ENCODE measurements around the gene TNS2.

The TNS2 gene

DNA sequence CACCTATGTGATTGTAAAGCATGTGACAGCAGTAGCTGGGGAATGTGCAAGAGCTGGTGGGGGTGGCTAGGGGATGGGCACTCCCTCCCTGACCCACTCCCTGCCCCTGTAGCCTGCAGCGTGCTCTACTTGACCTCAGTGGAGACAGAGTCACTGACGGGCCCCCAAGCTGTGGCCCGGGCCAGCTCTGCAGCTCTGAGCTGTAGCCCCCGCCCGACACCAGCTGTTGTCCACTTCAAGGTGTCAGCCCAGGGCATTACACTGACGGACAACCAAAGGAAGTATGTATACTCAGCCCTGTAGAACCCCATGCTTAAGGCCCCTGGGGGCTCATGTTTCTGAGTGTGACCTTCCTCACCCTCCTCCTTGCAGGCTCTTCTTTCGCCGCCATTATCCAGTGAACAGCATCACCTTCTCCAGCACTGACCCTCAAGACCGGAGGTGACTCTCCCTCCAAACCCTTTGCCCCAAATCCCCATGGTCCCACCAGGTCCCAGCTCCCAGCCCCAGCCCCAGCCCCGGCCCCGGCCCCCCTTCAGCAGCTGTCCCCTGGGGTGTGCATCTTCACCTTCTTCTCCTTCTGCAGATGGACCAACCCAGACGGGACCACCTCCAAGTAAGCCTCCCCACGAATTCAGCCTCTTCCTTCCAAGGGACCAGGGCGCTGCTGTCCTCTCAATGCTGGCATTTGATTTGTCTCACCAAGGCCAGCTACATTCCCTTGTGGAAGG is 13.3 kb downstream of the TNS2 start:
- no peak for TF ChIP-seq Cebpa-rat (IDR thresholded peaks at IDR 0.05)
- peaks cover 26% of the 10 kb centered on the region for H3K4me1 ChIP-seq
- no peak overlapping the region for H3K9ac ChIP-seq
- peaks cover 24% of the 10 kb centered on the region for H3K36me3 ChIP-seq
- no peaks in the 10 kb centered on the region for H3K9me3 ChIP-seq
- H3K27ac ChIP-seq: no peak overlapping the region
- no peaks in the 10 kb centered on the region for H4K20me1 ChIP-seq
- peak overlapping the region; percentile 39; the same call in 1 of the 2 replicates for H3K4me2 ChIP-seq
- H3K27me3 ChIP-seq: no peaks in the 10 kb centered on the region
- H3K4me3 ChIP-seq: no peak overlapping the region

DNA sequence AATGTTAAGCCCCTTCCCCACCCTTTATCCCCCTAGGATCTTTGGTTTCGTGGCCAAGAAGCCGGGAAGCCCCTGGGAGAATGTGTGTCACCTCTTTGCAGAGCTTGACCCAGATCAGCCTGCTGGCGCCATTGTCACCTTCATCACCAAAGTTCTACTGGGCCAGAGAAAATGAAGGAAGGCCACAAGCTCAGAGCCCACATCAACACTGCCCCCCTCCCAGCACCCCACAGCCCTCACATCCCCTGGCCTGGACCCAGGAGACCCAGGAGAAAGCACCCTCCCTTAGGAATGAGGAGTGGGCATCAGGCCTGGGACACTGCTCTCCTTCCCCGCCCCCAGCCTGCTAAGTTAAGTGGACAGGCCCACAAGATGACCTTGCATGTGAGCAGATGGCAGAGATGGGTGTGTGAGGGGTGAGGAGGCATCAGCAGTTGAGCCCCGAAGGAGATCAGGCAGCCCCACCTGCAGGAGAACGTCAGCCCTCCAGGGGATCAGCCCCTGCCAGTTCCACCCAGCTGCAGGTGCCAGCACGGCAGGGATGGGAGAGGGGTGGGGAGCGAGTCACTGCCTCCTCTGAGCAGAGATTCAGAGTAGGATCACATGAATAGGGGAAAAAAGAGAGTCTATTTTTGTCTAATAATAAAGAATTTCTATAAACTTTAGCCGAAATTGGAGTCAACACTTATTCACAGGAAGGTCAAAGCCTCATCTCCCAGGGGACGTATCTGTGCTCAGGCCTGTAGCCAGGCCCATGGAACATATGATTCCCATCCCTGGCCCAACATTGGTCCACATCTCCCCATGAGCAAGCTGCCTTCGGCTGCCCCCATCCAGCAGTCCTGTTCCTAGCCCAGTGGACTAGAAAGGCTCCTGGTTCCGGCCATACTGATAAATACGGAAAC is 14.1 kb downstream of the TNS2 start:
- Histone ChIP-seq H3K27me3 (no peaks in the 10 kb centered on the region), H3K9me3 (no peaks in the 10 kb centered on the region), H3K9ac (no peak overlapping the region), H3K27ac (0 out of 2 replicates have a peak overlapping the region, but pooled peaks have one; percentile 22), H3K36me3 (peaks cover 25% of the 10 kb centered on the region), H3K4me3 (no peak overlapping the region), H4K20me1 (no peaks in the 10 kb centered on the region), H3K4me1 (peaks cover 26% of the 10 kb centered on the region), H3K4me2 (peak overlapping the region; percentile 39)
- TF ChIP-seq Cebpa-rat (IDR thresholded peaks at IDR 0.05): no peak

DNA sequence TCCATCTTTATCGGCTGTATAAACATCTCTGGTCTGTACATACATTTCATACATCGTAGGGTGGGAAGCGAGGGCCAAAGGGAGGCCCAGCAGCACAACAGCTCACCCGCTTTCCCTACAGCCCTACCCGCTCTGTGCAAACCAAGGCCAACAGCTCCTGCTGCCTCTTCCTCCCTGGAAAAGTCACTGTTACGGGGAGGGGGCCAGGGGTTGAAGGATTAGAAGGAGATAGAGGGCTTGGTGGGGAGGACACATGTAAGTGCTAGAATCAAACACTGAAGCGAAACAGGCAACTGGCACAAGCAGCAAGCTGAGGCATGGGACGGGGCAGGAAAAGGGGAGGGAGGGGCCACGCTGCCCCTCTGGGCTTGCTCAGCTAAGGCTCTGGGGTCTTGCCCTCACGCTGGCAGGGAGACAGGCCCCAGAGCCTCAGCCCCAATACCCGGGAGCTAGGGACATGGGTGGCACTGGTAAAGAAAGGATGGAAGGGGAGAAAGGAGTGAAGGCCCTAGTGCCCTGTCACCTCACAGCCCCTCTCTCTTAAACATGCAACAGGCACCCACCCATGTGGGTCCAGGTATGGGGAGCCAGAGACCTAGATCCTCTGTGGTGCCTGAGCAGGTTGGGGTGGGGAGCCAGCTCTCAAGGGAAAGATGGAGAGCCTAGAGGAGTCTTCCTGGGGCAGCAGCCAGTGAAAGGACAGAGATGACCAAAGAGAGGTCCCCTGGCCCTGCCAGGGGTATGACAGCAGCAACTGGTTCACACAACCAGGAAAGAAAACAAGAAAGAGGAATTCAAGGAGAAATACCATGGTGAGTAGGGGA is 15.0 kb downstream of the TNS2 start:
- H4K20me1 ChIP-seq: no peaks in the 10 kb centered on the region
- 0 out of 2 replicates have a peak overlapping the region, but pooled peaks have one; percentile 22 for H3K27ac ChIP-seq
- TF ChIP-seq Cebpa-rat (IDR thresholded peaks at IDR 0.05): no peak
- H3K4me1 ChIP-seq: peaks cover 26% of the 10 kb centered on the region
- no peaks in the 10 kb centered on the region for H3K9me3 ChIP-seq
- H3K4me3 ChIP-seq: no peak overlapping the region
- H3K27me3 ChIP-seq: no peaks in the 10 kb centered on the region
- peak overlapping the region; percentile 39 for H3K4me2 ChIP-seq
- peaks cover 31% of the 10 kb centered on the region for H3K36me3 ChIP-seq
- H3K9ac ChIP-seq: no peak overlapping the region

DNA sequence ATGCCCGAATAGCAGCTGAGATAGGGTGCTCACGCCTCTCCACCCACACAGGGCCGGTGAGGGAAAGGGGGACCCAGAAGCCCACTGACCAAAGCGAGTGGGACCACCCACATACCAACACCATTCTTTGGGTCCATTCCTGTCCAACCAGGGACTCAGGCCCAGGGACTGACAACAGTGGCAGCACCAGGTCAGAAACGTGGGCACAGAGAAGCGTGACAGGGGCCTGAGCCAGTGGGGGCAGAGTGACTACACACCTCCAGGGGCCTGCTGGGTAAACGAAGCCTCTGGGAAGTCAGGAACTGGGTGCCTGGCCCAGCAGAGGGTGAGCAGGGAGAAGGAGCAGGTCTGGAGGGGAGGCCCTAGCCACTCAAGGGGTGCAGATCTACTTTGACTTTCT is 15.6 kb downstream of the TNS2 start:
- Histone ChIP-seq H3K4me1 (peaks cover 26% of the 10 kb centered on the region), H3K27me3 (no peaks in the 10 kb centered on the region), H3K9me3 (no peaks in the 10 kb centered on the region), H3K36me3 (peaks cover 38% of the 10 kb centered on the region), H3K27ac (no peak overlapping the region), H3K4me3 (no peak overlapping the region), H3K9ac (no peak overlapping the region), H3K4me2 (peak overlapping the region; percentile 67; the same call in 1 of the 2 replicates), H4K20me1 (no peaks in the 10 kb centered on the region)
- no peak for TF ChIP-seq Cebpa-rat (IDR thresholded peaks at IDR 0.05)

DNA sequence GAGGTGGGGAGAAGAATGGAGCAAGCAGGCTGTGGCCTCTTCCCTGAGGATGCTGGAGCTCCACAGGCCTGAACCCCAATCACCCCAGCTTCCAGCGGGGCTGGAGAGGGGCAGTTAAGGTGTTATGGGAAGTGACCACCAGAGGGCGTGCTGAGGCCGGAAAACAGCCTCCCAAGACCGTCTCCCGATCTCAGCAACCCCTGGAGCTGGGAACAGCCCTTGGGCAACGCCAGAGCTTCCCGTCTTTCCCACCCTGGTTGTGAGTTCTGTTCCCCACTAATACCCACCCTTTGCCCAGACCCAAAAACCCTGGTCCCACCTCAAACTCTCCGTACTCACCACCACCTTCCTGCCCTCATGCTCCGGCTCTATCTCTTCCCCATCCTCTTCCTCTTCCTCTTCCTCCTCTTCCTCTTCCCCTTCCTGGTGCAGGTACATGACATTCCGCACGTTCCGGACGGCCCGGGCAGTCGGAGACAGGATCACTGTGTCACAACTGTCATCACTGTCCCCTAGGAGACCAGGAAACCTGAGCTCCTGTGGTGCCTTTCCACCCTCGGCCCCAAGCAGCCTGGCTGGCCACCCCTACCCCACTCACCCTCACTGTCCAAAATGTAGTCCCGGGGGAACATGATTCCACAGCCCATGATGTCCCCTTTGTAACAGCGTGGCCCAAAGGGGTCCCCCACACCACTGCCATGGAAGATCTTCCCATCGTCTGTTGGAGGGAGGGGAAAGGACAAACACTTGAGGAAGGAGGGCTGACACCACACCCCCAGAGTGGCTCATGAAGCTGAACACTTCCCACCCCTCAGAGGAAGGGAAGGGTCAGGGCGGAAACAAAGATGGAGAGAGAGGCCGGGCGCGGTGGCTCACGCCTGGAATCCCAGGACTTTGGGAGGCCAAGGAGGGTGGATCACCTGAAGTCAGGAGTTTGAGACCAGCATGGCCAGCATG is 16.4 kb downstream of the TNS2 start:
- no peak for TF ChIP-seq Cebpa-rat (IDR thresholded peaks at IDR 0.05)
- Histone ChIP-seq H3K9ac (0 out of 2 replicates have a peak overlapping the region, but pooled peaks have one; percentile 32), H3K4me3 (peak overlapping the region; percentile 31; the same call in 1 of the 2 replicates), H3K27ac (no peak overlapping the region), H3K36me3 (peaks cover 46% of the 10 kb centered on the region), H3K4me2 (peak overlapping the region; percentile 67), H3K4me1 (peaks cover 30% of the 10 kb centered on the region), H3K27me3 (no peaks in the 10 kb centered on the region), H3K9me3 (no peaks in the 10 kb centered on the region), H4K20me1 (no peaks in the 10 kb centered on the region)

DNA sequence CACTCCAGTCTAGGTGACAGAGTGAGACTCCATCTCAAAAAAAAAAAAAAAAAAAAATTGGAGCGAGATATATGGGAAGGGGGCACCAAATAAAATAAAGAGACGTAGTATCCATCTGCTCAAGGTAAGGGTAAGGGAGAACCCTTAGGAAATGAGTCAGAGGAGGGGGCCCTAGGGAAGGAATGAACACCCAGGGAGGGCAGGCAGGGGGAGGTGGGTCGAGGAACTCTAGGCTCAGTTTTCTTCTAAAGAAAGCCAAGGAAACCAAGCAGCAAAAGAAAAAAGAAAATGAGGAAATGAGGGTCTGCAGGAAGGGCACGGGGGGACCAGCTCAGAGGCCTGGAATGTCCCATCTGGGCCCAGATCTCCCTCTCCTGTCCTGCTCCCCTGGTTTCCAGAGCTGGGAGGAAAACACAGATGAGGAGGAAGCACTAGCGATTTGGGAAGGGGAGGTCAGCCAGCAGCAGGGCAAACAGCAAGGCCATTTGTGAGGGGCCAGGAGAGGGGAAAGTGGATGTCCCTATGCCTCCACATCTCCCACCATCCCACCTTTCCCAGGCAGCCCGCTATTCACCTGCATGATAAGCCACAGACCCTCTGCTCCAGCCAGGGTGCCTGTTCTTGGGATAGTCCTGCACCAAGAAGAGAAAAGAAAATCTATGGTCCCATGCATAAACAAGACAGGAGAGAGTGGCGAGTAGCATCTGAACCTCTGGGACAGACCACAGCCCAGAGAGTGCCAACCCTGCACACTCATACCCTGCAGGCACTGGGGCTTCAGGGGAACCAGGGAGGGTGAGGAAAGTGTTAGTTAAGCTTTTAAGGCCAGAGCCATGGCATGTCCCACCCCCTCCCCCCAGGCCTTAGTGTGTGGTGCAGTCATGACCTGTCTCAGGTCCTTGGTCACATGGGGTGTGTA is 17.5 kb downstream of the TNS2 start:
- Histone ChIP-seq H3K9ac (no peak overlapping the region), H3K27ac (no peak overlapping the region), H3K27me3 (no peaks in the 10 kb centered on the region), H3K4me2 (no peak overlapping the region), H4K20me1 (no peaks in the 10 kb centered on the region), H3K4me1 (peaks cover 41% of the 10 kb centered on the region), H3K36me3 (peaks cover 51% of the 10 kb centered on the region), H3K9me3 (no peaks in the 10 kb centered on the region), H3K4me3 (no peak overlapping the region)
- no peak for TF ChIP-seq Cebpa-rat (IDR thresholded peaks at IDR 0.05)

DNA sequence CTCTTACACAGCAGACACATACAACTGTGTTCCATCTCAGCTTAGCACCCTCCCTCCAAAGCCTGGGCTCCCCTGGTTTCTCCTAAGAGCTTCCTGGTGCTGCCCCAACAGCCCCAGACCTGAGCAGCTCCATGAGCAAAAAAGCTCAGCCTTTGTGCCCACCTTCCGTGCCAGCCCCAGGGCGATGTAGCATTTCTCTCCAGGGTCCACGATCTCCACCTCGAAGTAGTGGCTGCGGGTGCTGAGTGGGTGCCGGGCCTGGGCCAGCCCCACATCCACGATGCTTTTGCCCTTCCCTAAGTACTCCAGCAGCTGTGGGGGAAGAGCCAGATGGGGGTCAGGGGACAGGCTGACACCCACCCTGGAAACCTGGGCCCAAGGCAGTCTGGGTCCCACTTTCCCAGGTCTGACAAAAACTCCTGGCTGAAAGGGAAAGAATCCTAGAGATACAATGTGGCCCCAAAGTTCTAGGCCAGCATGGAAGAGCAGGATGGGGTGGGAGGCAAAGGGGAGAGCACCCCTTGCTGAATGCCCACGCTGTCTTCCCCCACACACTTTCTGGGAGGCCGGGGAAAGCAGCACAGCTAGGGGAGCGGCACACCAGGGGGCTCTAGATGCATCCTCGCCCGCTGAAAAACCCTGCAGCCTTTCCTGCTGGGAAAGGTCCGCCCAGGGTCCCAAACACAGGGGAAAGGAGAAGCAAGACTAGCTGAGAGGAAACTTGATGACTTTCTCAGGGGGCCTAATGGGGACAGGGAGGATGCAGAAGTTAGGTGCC is 18.3 kb downstream of the TNS2 start:
- Histone ChIP-seq H3K9me3 (no peaks in the 10 kb centered on the region), H4K20me1 (no peaks in the 10 kb centered on the region), H3K4me3 (no peak overlapping the region), H3K9ac (no peak overlapping the region), H3K27ac (no peak overlapping the region), H3K27me3 (no peaks in the 10 kb centered on the region), H3K4me2 (no peak overlapping the region), H3K4me1 (peaks cover 48% of the 10 kb centered on the region), H3K36me3 (peaks cover 51% of the 10 kb centered on the region)
- no peak for TF ChIP-seq Cebpa-rat (IDR thresholded peaks at IDR 0.05)
